GM12864 (cell line): ENCODE measurements around the gene ARMC9.

Experiments
- DNase-seq: peaks from one replicate; pipeline ENCODE4 v3.0.0-alpha.2; 2011; ENCODE audit warnings: low read depth
- H3K4me3 ChIP-seq: 2 replicates; pipeline ENCODE4 v1.5.1; 2011; ENCODE audit warnings: mild to moderate bottlenecking, low read depth, low read length, control low read depth
- TF ChIP-seq, protein P1 (sequence below): IDR thresholded peaks from 2 replicates; pipeline ENCODE4 v1.5.1; 2011; ENCODE audit warnings: low read depth, mild to moderate bottlenecking, moderate library complexity, low read length, control low read depth, inconsistent platforms; ENCODE audit errors: missing control alignments

ARMC9 gene

DNA sequence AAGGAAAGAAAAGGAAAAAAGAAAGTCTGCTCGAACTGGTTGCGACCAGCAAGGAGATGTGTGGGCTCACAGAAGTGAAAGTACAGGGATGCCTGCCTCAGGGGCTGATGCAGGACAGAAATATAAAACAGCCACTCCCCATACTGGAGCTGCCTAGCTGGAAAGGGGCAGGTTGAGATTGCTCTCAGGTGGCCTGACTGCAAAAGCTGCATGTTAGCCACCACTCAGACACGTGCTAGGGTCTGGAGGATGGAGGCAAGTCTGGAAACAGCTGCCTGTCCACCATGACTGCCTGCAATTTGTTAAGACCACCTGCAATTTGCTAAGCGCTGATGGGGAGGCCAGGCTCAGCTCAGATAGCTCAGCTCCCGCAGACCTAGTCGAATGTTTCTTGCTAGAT lies 215.0 kb downstream of the ARMC9 start:
- H3K4me3 ChIP-seq: no peak overlapping the region
- DNase-seq: no peak
- TF ChIP-seq, protein P1, sequence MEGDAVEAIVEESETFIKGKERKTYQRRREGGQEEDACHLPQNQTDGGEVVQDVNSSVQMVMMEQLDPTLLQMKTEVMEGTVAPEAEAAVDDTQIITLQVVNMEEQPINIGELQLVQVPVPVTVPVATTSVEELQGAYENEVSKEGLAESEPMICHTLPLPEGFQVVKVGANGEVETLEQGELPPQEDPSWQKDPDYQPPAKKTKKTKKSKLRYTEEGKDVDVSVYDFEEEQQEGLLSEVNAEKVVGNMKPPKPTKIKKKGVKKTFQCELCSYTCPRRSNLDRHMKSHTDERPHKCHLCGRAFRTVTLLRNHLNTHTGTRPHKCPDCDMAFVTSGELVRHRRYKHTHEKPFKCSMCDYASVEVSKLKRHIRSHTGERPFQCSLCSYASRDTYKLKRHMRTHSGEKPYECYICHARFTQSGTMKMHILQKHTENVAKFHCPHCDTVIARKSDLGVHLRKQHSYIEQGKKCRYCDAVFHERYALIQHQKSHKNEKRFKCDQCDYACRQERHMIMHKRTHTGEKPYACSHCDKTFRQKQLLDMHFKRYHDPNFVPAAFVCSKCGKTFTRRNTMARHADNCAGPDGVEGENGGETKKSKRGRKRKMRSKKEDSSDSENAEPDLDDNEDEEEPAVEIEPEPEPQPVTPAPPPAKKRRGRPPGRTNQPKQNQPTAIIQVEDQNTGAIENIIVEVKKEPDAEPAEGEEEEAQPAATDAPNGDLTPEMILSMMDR: no peak

DNA sequence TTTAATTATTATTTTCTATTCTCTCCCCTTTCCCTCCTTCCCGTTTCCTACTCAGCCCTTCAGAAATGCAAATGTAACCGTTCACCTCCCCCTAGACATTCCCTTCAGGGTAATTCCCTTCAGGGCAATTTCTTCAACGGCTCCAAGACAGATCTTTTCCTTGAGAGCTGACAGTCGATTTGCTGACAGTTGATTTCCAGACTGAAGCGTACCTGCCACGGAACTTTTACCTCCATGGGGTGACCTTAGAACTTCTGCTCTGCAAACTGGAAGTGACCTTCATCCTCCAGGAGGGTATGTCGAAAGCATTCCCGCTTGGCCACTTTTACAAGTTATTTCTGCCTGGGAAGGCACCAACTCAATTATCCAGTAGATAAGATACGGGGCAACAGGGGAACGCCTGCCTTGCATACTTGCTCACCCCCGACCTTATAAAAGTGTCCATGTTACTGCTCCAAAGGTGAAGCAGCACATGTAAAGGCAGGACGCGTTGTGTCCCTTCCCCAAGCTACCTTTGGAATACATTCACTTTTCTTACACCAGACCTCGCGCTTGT lies 215.6 kb downstream of the ARMC9 start:
- DNase-seq: no peak
- no peak overlapping the region for H3K4me3 ChIP-seq
- TF ChIP-seq, protein P1: no peak

DNA sequence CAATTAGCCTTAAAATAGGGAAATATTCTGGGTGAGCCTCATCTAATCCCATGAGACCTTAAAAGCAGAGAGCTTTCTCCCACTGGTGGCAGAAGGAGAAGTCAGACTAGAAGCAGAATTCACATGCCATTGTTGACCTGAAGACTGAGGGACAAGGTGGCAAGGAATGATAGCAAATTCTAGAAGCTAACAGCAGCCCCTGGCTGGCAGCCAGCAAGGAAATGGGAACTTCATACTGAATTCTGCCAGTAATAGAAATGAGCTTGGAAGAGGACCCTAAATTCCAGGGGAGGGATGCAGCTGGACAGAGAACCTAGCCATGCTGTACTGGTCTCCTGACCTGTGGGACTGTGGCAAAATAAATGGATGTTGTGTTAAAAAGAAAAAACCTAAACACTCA lies 216.6 kb downstream of the ARMC9 start:
- TF ChIP-seq, protein P1: no peak
- no peak overlapping the region for H3K4me3 ChIP-seq
- no peak for DNase-seq

DNA sequence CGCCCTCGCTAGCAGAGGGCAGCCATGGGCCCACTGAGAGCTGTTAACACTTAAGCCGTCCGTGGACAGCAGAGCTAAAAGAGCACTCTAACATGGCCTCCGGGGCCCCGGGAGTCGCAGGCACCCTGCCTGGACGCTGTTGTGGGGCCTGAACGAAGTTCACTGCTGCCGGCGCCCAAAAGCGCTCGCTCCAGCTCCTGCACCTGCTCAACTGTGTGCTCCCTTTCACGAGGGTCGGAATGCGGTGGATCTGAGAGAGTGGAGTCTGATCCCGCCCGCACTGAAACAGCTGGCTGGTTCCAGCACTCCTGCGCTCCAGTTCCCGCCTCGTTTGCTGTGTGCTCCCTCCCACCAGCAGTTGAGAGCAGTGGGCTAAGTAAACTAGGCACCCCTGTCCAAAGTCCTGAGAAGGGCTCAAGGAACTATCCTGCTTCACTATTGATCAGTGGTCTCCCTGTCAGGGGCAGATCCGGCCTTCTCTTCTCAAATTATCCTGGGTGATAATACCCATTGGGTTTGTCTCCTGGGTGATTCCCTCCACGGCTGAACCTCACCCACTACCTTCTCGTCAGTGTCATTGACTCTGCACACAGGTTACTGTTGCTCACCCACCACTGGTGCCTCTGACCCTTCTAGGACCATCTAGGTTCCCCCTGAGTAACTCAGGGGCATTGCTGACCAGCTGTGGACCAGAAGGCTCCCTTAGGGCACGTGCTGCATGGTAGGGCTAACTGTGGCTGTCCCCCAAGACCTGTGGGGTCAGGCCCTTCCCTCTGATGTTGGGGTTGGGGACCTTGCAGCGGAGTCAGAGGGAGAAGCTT lies 220.6 kb downstream of the ARMC9 start:
- TF ChIP-seq, protein P1: no peak
- H3K4me3 ChIP-seq: no peak overlapping the region
- no peak for DNase-seq

DNA sequence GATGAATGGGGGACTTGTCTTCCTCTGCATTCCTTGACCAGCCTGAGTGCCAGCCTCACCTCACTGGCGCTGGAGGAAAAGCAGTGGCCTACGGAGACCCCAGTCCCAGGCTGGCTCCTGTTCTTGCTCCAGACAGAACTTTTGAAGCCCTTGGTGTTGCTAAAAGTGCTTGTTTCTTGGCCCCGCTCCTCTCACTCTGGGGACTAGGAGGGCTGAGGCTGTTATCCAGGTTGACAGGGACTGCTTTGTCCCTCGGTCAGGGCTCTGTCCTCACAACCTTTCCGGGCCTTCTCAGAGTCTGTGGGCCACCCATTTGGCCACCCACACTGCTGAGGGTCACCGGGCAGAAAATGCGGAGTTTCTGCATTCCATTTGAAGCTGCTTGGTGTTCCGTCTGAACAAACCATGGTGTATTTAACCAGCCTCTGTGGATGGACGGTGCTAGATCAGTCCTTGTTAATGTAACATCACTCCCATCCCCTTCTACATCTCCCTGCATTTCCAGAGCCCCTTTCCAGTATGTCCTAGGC lies 222.7 kb downstream of the ARMC9 start:
- TF ChIP-seq, protein P1: no peak
- DNase-seq: no peak
- no peak overlapping the region for H3K4me3 ChIP-seq

DNA sequence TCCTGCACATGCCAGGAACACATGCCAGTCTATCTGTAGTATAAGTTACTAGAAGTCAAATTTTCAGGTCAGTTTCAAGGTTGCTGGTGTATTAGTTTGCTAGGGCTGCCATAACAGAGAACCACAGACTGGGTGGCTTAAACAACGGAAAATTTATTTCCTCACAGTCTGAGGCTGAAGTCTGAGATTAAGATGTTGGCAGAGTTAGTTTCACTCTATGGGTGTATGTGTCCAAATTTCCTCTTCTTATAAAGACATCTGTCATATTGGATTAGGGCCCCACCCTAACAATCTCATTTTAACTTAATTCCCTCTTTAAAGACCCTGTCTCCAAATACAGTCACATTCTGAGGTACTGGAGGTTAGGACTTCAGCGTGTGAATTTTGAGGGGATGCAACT lies 223.6 kb downstream of the ARMC9 start:
- no peak overlapping the region for H3K4me3 ChIP-seq
- TF ChIP-seq, protein P1: no peak

More for the DNA sequence above, 223.6 kb downstream of the ARMC9 start:
- no peak for DNase-seq
